Measurements from ENCODE around the gene AGTRAP. TPM values are rescaled to one million over a fixed set of nuclear protein-coding genes. Genes with fewer than 3 reads are reported as not detected.

The AGTRAP gene
- total and polyA plus RNA-seq, 2 of the 8 experiments (the other 6 are each of a cell fraction or from before 2014, with no cell fraction given), result 69.7 to 192 TPM

DNA sequence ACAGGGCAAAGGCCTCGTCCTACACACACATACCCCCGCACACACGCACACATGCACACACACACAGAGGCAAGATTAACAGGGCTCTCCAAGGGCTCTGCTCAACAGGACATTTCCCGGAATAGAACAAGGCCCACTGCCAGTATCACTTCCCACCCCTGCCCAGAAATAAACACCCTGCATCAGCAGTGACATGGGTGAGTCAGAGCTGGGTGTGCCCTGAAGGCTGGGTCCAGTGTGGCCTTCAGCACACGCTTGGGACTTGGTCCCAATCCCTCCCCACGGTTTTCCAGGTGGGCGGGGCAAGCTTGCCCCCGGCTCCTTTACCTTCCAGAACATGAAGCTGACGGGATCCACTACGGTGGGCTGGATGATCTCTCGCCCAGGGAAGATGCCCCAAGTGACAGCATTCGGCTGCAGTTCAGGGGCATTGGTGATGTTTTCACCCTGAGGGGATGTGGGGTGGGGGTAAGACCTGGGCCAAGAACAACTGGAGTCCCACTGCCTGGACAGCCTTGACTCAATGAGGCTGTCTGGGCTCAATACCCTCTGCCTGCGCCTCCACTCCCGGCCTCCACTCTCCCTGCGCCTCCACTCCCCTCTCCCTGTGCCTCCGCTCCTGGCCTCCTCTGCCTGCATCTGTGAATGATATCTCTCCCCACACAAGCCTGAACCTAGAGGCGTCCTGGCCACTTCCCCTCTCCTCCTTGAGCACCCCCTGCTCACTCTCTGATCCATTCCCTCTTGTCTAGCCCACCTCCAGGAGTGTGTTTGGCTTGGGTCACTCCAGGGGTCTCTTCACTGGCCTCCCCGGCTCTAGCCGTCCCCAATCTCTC lies 55.2 kb downstream of the AGTRAP start:
- Histone ChIP-seq H3K27me3 (replicated peaks in 1 of 4; ENCODE audit: control insufficient read depth in 3 of 4, extremely low read depth in 1 of 4, insufficient read depth in 3 of 4, low read length in 3 of 4) (no peaks in the 10 kb centered on the region), H3K9me3 (ENCODE audit: insufficient read depth in 2 of 2, low read depth in 1 of 2, low read length in 1 of 2) (no peaks in the 10 kb centered on the region), H3K4me1 (replicated peaks in 1 of 4; ENCODE audit: control insufficient read depth in 3 of 4, insufficient read depth in 4 of 4, low read length in 3 of 4) (peaks cover 7 to 18% (median 15%) of the 10 kb centered on the region in 4 experiments), H3K4me3 (ENCODE audit: extremely low read depth in 1 of 4, insufficient read depth in 2 of 4, low read depth in 3 of 4, low read length in 4 of 4) (no peak overlapping the region), H4K20me1 (replicated peaks in 1 of 2; ENCODE audit: control insufficient read depth in 1 of 2, insufficient read depth in 2 of 2, low read length in 2 of 2) (peaks cover 0 to 5% of the 10 kb centered on the region in 2 experiments), H4K5ac (ENCODE audit: insufficient read length, low read depth, low read length) (no peak overlapping the region), H3K18ac (ENCODE audit: extremely low read depth, low read length) (no peak overlapping the region), H3K23me2 (ENCODE audit: low read depth, low read length) (no peaks in the 10 kb centered on the region), H3K23ac (ENCODE audit: insufficient read length) (no peak overlapping the region), H3K27ac (ENCODE audit: low read depth, low read length) (no peak overlapping the region), H4K8ac (ENCODE audit: extremely low read depth, insufficient read depth, low read length) (no peak overlapping the region), H3K4me2 (ENCODE audit: insufficient read depth in 1 of 2, low read depth in 2 of 2, low read length in 2 of 2) (no peak overlapping the region), H2BK5ac (ENCODE audit: low read depth, low read length) (no peak overlapping the region; the same call in 1 of the 2 replicates), H3K14ac (ENCODE audit: insufficient read length) (no peak overlapping the region), H3K79me1 (ENCODE audit: low read depth, low read length) (no peaks in the 10 kb centered on the region; the same call in 1 of the 2 replicates), H3K36me3 (ENCODE audit: control insufficient read depth in 2 of 4, insufficient read depth in 4 of 4, low read length in 3 of 4) (peaks cover 8 to 21% (median 10%) of the 10 kb centered on the region in 4 experiments; a peak in 5 of 8 replicates), H2BK20ac (ENCODE audit: low read length) (no peak overlapping the region), H3K4ac (replicated peaks; ENCODE audit: insufficient read length, low read depth, low read length) (no peak overlapping the region), H2BK120ac (replicated peaks; ENCODE audit: low read depth, low read length) (no peak overlapping the region), H3K56ac (replicated peaks; ENCODE audit: insufficient read length, low read depth, low read length) (no peak overlapping the region), H2BK15ac (ENCODE audit: low read length) (no peak overlapping the region), H3K9ac (replicated peaks in 1 of 4; ENCODE audit: extremely low read depth in 1 of 4, low read depth in 3 of 4, low read length in 3 of 4) (no peak overlapping the region), H2AK5ac (ENCODE audit: low read depth, low read length) (no peak overlapping the region), H2AFZ (ENCODE audit: low read length) (no peak overlapping the region), H4K91ac (replicated peaks; ENCODE audit: insufficient read length, low read length) (no peak overlapping the region), H3K79me2 (ENCODE audit: control insufficient read depth in 1 of 2, insufficient read depth in 2 of 2, low read length in 2 of 2) (no peaks in the 10 kb centered on the region), H2BK12ac (ENCODE audit: low read depth, low read length) (no peak overlapping the region)
- DNase-seq (ENCODE audit: low read depth in 1 of 2, low spot score in 2 of 2) (no peak), FAIRE-seq (no peak)
- TF ChIP-seq BCL11A (IDR thresholded peaks at IDR 0.05; ENCODE audit: low read depth in 2 of 2, low read length in 2 of 2) (no peak), CTBP2 (IDR thresholded peaks at IDR 0.05; ENCODE audit: borderline replicate concordance, insufficient read depth, insufficient read length, low read length) (no peak), EZH2 (IDR thresholded peaks at IDR 0.05; ENCODE audit: low read depth, low read length, severe bottlenecking) (no peak)
- 94% methylated on average over 19 of the region's 19 CpGs; no CpG with 5 or more reads in 1 of the 2 experiments for WGBS, 2 experiments (ENCODE audit: extremely low coverage in 1 of 2, insufficient coverage in 1 of 2, insufficient read length in 1 of 2, insufficient replicate concordance in 2 of 2, low coverage in 1 of 2, low lambda C conversion rate in 2 of 2, missing lambda C conversion rate in 1 of 2)
- ChIA-PET POLR2A (ENCODE audit: partially characterized antibody) (interaction anchor here (0.9 to 1.7 kb wide), 5 partner anchors 12 to 124 kb away, joined by 3 to 6 read pairs (median 5); partner anchors contain the start of genes CLCN6 and MTHFR), CTCF (ENCODE audit: partially characterized antibody) (interaction anchor here (0.9 kb wide), 1 partner anchor 58 kb away, joined by 3 read pairs; no protein-coding TSS in a partner anchor)

All from H1 (cell line).